HG02759 (cell line): ENCODE measurements around the gene TBX3.

Experiments used
- ATAC-seq: cut with Tn5 transposase; IDR thresholded peaks from one replicate; pipeline ENCODE4 v1.9.1; 2021; ENCODE audit warnings: mild to moderate bottlenecking, moderate library complexity; ENCODE audit not compliant: unreplicated experiment

The TBX3 gene

GRCh38 chr12:114631242-114631641 lies 52.7 kb downstream of the TBX3 start:
- no peak for ATAC-seq

- no peak for ATAC-seq
These were observed 55.8 kb downstream of the TBX3 start for GRCh38 chr12:114628199-114628598.

GRCh38 chr12:114627393-114627792 lies 56.6 kb downstream of the TBX3 start:
- ATAC-seq, result no peak

- no peak for ATAC-seq
These were observed 58.6 kb downstream of the TBX3 start for GRCh38 chr12:114625294-114625851.

- ATAC-seq, result no peak
These were observed 60.2 kb downstream of the TBX3 start for GRCh38 chr12:114623737-114624136.
